HG03460 (cell line): ENCODE results near the gene RTN1.
"Not testable (repeated sequence)": the region's sequence is repeated elsewhere in the genome, so short reads cannot be mapped to it uniquely, and the experiment has no call there.

Source experiments
- ATAC-seq: cut with Tn5 transposase; IDR thresholded peaks from one replicate; pipeline ENCODE4 v1.9.1; 2021; ENCODE audit not compliant: unreplicated experiment

The RTN1 gene

DNA sequence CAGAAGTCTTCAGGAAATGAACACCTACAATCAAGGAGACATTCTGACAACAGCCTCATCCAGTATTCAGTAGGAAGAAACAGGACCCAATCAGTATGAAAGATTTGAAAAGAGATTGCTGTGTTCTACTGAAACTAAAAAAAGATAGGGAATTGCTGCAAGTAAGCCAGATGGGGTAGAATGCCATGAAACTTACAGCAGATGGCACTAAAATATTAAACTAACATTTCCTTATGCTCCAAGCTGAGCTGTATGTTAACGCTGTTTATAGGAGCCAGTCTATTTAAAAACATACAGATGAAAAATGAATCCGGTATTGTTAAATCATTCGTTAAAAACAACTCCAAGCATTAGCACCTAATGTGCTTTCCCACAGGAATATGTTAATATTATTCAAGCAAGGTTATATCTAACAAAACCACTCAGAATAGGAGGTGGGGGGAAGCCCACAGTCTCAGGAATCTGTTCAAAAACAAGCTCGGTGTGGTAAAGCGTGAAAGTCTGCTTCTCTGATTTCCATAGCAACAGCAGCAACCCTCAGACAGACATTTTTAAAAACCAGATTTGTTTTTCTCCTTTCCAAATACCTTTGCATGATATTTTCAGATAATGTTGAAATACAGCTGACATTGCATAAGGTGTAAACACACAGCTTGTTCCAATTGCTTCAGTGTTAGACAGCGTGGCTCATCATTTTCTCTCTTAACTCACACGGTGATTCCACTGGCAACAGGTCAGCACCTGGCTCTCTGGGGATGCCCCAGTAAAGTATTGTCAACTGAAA is 162.6 kb downstream of the RTN1 start:
- ATAC-seq = no peak

DNA sequence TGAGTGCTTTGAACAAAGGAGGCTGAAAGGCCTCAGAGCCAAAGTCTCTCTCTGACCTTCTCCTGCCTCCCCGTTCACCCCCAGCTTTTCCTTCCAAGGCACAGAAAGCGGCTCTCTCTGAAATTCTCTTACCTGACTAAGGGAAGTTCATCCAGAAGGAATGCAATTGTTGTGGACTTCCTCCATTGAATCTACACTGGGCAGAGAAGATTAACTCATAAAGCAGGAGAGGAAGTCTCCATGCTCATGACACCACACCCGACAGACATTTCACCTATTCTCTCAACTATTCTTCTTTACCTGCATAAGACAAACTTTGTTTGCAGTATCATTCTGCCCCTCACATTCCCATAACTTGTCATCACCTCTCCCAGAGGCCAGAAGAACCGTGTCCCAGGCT is 164.7 kb downstream of the RTN1 start:
- no peak for ATAC-seq

DNA sequence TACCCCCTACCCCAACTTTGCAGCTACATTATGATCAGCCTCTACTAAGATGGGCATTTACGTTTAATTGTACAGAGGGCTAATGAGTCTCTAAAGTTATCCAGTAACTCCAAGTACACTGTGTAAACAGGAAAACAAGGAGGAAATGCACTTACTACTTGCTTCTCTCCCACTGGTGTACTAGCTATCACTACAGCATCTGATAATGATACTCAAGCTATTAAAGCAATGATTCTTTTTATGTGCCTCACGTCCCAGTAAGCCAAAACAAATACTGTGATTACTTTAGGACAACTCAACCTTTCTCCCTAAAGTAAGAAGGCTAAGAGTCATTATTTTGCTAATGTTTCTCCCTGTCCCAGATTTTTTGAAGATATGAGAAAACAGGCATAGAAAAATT is 165.3 kb downstream of the RTN1 start:
- no peak for ATAC-seq

DNA sequence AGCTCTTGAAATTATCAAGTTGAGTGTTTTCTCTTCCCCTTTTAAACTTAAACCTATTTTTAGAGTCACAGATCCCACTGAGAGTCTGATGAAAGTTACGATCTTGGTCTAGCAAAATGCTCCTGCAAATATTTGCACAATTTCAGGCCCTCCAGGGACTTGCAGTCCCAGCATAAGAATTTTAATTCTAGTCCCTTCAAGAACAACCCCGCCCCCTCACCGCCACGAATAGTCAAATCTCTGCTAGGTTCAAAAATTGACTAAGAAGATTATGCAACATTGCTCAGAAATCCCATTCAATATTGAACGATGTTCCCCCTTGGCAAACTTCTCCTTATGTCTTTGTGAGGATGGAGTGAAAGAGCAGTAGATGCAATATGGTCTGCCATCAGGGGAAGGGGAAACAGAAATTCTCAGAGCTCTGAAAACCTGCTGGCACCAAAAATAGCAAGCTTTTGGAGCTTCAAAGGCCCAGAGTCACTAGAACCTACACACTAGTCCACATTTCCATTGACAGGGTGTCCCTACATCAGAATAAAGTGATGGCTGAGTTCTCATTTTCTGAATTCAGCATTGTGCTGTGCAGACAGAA is 166.4 kb downstream of the RTN1 start:
- no peak for ATAC-seq

DNA sequence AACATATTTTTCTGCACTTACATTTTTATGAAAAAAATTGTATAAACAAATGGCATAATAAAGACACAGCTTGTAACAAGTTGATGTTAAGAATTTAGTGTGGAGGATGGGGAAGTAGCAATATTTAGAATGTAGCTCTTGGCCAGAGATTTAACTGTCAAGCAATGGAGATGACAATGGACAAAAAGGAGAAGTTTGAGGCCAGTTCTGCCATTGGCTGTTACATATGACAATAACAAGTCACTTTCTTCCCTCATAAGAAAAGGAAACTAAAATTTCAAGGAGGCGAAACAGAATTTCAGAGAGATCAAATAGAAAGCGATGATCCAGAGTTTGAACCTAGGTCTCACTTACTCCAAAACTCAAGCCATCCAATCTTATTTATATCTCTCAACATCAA is 171.1 kb downstream of the RTN1 start:
- no peak for ATAC-seq

DNA sequence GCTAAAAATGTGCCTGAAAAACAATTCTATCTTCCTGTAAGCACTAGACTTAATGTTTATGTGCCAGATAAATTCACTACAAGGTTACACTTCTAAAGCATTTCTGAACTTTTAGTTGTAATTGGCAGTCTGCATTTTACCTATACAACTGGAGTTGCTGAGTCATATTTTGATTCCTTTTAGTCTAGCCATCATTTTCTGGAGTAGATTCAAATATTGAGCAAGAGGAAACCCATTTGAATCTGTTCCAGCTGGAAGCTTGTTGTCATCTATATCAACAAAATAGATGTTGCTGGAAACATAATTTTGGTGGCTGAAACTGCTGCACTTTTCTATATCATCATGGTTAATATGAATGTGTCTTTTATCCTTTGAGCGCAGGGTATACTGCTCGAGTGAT is 171.8 kb downstream of the RTN1 start:
- ATAC-seq = no peak

DNA sequence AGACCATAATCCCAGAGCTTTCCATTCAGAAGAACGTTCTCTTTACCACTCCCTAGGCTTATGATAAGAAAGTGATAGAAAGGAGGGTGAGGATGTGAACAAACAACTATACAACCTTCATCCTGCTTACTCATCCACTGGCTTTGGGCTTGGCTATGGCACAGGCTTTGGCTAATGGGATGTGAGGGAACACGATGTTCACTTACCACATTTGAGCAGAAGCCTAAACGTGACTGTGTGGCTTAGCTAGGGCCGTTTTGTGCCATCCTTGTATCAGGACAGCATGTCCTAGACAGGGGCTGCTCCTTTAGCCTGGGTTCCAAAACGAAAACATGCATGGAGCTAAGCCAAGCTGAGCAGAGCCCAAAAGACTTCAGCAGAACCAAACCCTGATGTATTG is 175.4 kb downstream of the RTN1 start:
- ATAC-seq = no peak

DNA sequence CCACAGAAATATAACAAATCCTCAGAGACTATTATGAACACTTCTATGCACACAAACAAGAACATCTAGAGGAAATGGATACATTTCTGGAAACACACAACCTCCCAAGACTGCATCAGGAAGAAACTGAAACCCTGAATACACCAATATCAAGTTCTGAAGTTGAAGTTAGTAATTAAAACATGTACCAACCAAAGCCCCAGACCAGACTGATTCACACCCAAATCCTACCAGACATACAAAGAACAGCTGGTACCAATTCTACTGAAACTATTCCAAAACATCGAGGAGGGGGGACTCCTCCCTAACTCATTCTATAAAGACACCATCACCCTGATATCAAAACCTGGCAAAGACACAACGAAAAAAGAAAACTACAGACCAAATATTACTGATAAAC is 179.3 kb downstream of the RTN1 start:
- no peak for ATAC-seq

DNA sequence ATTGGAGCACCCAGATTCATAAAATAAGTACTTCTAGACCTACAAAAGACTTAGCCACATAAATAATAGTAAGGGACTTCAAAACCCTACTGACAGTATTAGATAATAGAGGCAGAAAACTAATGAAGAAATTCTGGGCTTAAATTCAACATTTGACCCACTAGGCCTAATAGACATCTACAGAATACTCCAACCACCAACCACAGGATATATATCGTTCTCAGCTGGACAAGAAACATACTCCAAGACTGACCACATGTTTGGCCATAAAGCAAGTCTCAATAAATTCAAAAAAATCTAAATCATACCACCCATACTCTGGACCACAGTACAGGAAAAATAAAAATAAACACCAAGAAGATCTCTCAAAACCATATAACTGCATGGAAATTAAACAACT is 180.2 kb downstream of the RTN1 start:
- ATAC-seq = no peak

DNA sequence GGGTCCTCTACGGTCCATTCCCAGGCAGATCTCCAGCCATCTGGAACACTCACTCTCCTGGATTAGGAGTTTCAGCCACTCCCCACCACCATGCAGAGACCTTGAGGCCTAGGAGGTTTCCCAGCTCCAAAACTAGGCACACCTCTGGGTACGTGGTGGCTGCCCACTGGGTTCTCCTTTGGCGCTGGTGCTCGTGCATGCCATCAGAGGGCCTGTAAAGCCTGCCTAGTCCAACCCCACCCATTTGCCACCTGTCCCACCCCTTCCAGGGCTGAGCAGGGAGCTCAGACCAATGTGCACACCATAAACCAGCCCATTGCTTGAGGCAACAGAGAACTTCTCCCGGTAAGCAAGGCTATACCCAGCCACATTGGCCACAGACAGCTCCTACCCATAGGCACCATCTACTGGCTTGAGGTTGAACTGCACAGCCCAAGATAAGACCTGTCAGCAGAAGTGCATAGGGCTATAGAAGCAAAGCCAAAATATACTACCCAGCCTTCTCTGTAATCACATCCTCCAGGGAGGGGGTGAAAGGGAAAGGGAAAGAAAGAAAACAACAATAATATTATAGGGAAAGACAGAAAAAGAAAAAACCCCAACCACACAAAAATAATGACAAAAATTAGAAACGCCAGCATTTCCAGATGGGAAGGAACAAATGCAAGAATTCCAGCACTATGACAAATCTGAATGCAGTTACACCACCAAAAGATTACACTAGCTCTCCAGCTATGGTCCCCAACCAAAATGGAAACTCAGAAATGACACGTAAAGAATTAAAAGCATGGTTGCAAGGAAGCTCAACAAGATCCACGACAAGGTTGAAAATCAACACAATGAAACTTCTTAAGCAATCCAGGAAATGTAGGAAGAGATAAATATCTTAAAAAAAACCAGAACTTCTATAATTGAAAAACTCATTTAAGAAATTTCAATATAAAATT is 182.1 kb downstream of the RTN1 start:
- ATAC-seq = peak; percentile 99

DNA sequence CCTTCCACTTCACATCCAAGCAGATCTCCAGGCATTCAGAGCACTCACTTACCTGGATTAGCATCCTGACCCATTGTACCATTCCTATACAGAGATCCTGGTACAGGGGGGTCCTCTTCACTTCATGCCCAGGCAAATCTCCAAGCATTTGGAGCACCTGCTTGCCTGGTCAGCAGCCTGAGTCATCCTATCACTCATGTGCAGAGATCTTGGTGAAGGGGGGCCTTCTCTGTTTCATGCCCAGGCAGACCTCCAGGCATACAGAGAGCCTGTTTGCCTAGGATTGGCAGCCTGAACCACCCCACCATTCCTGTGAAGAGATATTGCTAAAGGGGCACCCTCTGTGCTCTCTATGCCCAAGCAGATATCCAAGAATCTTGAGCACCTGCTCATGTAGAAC is 182.9 kb downstream of the RTN1 start:
- no peak for ATAC-seq

DNA sequence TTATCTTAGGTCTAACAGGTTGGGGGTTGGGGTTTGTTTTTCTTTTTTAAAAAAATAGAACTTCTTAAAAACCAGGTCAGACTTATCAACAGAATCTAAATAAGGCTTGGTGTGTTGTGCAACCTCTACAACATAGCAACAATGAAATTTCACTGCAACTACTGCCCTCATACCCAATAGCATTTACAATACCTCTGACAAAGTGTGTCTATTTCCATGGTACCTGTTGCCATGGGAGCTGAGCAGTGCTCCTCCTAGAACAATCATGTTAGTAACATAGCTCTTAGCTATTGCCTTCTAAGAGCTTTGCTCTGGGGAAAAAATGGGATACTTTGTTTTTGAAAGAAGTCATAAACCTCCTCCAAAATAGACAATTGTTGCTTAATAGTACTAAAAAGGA is 190.7 kb downstream of the RTN1 start:
- no peak for ATAC-seq

DNA sequence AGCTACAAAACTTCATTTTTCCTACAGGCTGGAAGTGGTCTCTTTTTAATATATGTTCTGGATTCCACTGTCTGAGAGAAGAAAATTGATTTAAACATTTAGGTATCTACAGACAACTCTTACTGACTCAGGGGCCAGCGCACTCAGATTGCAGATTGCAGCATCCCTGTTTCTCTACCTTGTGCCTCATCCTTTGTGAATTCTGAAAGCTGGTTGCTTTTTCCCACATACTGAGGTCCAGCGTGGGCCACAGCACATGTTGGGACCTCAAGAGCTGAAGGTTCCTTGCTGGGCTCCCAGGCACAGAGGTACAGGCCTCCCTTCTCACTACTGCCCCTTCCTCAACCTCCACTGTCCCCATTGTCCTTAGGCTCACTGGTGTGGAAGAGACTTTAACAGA is 192.2 kb downstream of the RTN1 start:
- ATAC-seq = no peak

DNA sequence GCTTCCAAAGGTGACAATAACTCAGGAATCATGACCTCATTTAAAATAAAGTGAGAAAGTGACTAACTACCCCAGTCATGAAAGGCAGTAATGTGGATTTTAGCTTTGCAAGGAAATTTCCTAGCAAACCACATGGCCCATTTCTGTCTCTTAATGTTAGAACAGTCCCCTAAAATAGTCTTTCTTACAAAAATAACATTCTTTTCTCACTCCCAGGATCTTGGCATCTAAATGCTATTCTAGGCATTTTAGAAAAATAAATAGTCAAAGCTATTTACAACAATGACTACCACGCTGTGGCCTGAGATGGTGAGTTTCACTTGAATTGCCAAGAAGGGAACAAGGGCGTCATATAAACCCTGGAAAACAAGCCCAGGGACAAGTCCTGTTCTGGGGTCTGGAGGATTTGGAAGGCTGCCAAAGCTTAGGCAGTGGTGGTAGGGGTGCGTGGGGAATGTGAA is 192.8 kb downstream of the RTN1 start:
- no peak for ATAC-seq

DNA sequence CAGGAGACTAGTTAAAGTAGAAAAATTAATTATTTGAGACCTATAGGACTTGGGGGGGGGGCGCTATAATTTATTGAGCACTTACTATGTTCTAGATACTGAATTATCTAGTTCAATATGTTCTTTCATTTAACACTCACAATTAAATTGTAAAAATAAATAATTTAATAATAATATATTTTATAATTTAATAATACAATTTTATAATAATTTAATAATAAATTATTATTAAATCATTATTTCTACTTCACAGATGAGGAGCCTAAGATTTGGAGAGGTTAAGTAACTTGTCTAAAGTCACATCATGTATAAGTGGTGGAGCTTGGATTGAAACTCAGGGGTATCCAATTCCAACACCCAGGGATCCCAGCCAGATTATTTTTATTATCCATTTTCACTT is 195.2 kb downstream of the RTN1 start:
- ATAC-seq = no peak

DNA sequence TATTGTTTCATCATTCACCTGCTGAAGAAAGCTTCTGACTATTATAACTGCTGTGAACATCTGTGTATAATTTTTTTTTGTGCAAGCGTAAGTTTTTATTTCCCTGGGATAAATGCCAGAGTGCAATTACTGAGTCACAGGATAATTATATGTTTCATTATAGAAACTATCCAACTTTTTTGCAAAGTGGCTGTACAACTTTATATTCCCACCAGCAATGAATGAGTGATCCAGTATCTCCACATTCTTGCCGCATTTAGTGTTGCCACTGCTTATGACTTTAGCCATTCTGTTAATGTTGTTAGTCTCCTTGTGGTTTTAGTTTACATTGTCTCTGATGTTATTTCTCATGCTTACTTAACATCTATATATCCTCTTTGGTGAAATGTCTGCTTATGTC is 205.8 kb downstream of the RTN1 start:
- ATAC-seq = no peak

DNA sequence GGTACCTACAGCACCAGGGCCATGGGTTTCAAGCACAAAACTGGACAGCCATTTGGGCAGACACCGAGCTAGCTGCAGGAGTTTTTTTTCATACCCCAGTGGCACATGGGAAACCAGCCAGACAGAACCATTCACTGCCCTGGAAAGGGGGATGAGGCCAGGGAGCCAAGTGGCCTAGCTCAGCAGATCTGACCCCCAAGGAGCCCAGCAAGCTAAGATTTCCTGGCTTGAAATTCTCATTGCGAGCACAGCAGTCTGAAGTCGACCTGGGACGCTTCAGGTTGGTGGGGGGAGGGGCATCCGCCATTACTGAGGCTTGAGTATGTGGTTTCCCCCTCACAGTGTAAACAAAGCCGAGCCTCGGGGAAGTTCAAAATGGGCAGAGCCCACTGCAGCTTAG is 212.8 kb downstream of the RTN1 start:
- no peak for ATAC-seq

DNA sequence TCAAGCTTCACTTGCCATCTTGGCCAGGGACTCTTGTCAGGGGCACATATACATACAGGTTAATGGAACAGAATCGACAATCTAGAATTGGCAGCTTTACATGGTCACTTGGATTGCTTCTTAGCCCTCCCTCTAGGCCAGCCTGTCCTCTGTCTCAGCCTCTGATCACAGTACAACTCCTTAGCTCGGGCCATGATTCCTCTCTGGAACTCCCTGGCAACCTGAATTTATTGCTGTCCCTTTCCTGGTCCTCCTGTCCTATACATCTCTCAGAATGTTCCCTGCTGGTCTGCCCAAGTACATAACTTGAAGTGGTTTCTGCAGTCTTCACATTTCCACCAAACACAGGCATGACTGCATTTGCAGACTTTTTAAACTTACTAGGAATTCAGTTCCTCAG is 214.1 kb downstream of the RTN1 start:
- no peak for ATAC-seq

DNA sequence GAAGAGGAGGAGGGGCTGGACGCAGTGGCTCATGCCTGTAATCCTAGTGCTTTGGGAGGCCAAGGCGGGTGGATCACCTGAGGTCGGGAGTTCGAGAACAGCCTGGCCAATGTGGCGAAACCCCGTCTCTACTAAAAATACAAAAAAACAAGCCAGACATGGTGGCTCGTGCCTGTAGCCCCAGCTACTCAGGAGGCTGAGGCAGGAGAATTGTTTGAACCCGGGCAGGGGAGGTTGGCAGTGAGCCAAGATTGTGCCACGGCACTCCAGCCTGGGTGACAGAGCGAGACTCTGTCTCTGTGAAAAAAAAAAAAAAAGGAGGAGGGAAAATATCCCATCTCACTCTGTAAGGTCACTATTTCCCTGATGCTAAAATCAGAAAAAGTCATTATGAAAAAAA is 216.4 kb downstream of the RTN1 start:
- ATAC-seq = not testable (repeated sequence)

DNA sequence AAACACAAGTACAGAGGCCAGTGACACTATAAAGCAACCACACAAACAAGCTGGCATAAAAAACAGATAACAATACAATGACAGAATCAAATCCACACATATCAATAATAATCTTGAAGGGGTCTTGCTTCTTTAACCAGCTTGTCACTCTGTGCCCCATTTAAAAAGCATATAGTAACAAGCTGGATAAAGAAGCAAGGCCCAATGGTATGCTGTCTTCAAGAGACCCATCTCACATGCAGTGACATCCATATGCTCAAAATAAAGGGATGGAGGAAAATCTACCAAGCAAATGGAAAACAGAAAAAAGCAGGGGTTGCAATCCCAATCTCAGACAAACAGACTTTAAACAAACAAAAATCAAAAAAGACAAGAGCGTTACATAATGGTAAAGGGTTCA is 223.7 kb downstream of the RTN1 start:
- ATAC-seq = not testable (repeated sequence)

DNA sequence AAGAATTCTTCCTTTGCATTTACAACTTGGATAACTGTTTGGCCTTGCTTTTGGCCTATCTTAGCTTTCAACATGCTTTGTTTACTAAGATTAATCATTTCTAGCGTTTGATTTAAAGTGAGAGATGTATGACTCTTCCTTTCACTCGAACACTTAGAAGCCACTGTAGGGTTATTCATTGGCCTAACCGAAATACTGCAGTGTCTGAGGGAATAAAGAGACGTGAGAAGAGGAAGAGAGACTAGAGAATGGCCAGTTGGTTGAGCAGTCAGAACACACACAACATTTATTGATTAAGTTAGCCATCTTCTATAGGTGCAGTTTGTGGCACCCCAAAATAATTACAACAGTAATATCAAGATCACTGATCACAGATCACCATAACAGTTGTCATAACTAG is 231.7 kb downstream of the RTN1 start:
- no peak for ATAC-seq

DNA sequence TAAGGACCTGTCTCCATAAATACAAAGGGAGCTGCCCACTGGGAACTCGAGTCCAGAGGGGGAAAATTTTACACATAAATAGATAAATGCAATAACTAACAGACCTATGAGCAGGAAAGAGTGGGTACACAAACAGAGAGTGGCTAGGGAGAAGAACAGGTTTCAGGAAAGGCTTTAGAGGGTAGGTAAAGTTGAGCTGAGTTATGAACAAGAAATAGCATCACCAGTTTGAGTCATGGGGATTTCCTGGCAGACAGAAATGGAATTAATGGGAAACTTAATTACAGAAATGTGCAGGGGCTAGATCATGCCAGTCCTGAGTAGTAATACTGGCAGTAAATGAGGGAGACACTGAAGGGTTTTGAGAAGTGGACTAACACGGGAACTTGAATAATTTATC is 236.0 kb downstream of the RTN1 start:
- no peak for ATAC-seq
